ENCODE data around the gene KLK5.

DNA sequence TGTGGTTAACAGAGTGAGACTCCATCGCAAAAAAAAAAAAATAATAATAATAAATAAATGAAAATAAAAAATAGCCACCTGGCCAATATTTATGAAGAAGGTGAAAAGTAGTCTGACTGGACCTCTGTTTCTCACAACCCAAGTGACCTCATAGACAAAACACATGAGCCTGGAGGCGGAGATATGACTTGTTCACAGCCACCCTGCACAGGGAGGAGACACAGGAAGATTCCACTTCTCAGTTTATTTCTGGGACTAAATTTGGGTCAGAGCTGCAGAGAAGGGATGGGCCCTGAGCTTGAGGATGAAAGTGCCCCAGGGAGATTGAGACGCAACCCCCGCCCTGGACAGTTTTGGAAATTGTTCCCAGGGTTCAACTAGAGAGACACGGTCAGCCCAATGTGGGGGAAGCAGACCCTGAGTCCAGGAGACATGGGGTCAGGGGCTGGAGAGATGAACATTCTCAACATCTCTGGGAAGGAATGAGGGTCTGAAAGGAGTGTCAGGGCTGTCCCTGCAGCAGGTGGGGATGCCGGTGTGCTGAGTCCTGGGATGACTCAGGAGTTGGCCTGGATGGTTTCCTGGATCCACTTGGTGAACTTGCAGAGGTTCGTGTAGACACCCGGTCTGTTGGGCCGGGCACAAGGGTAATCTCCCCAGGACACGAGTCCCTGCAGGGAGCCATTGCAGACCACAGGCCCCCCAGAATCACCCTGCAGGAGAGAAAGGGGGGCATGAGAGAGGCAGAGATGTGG lies 9.6 kb downstream of the KLK5 start:
- TF ChIP-seq ZNF219 (CRISPR knock-in tag; IDR thresholded peaks at IDR 0.05; ENCODE audit: borderline replicate concordance) (no peak), NR3C1 (CRISPR knock-in tag; conservative IDR thresholded peaks at IDR 0.05; ENCODE audit: low read depth) (no peak), CREM (CRISPR knock-in tag; IDR thresholded peaks at IDR 0.05) (no peak), ZNF317 (CRISPR knock-in tag; IDR thresholded peaks at IDR 0.05; ENCODE audit: borderline replicate concordance, low read depth) (no peak), JUN (CRISPR knock-in tag; IDR thresholded peaks at IDR 0.05) (no peak)
- TF ChIP-seq, protein P1, sequence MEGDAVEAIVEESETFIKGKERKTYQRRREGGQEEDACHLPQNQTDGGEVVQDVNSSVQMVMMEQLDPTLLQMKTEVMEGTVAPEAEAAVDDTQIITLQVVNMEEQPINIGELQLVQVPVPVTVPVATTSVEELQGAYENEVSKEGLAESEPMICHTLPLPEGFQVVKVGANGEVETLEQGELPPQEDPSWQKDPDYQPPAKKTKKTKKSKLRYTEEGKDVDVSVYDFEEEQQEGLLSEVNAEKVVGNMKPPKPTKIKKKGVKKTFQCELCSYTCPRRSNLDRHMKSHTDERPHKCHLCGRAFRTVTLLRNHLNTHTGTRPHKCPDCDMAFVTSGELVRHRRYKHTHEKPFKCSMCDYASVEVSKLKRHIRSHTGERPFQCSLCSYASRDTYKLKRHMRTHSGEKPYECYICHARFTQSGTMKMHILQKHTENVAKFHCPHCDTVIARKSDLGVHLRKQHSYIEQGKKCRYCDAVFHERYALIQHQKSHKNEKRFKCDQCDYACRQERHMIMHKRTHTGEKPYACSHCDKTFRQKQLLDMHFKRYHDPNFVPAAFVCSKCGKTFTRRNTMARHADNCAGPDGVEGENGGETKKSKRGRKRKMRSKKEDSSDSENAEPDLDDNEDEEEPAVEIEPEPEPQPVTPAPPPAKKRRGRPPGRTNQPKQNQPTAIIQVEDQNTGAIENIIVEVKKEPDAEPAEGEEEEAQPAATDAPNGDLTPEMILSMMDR (IDR thresholded peaks at IDR 0.05), result no peak
- TF ChIP-seq, protein P2, sequence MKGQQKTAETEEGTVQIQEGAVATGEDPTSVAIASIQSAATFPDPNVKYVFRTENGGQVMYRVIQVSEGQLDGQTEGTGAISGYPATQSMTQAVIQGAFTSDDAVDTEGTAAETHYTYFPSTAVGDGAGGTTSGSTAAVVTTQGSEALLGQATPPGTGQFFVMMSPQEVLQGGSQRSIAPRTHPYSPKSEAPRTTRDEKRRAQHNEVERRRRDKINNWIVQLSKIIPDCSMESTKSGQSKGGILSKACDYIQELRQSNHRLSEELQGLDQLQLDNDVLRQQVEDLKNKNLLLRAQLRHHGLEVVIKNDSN (CRISPR knock-in tag; IDR thresholded peaks at IDR 0.05), result no peak
